GM12865 (cell line): ENCODE measurements around the gene LZTS2.

ENCODE experiments used
- DNase-seq: peaks from one replicate; pipeline ENCODE4 v3.0.0; 2010; ENCODE audit warnings: low read depth
- H3K4me3 ChIP-seq: 2 replicates; pipeline ENCODE4 v1.5.1; 2011; ENCODE audit warnings: mild to moderate bottlenecking, low read depth, low read length, control low read depth
- TF ChIP-seq, protein P1 (sequence below): IDR thresholded peaks from 2 replicates; pipeline ENCODE4 v1.5.1; 2011; ENCODE audit warnings: low read length, control low read depth, low read depth, inconsistent platforms; ENCODE audit not compliant: insufficient read depth; ENCODE audit errors: missing control alignments

Gene LZTS2

DNA sequence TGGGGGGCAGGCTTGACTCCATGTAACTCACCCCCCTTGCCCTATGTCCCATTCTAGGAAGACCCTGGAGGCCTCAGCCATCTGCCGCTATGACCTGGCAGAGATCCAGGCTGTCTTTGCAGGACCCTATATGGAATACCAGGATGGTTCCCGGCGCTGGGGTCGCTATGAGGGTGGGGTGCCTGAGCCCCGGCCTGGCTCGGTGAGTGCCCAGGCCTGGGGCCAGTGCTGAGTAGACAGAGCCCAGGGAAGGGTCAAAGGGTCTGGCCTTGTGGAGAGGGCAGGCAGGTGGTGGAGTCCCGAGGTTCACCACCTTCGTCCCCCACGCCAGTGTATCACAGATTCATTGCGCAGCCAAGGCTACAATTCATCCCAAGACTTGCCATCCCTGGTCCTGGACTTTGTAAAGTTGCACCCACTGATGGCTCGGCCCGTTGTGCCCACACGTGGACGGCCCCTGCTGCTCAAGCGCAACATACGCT is 19.8 kb upstream of the LZTS2 start:
- H3K4me3 ChIP-seq, result no peak overlapping the region
- DNase-seq, result no peak
- TF ChIP-seq, protein P1, sequence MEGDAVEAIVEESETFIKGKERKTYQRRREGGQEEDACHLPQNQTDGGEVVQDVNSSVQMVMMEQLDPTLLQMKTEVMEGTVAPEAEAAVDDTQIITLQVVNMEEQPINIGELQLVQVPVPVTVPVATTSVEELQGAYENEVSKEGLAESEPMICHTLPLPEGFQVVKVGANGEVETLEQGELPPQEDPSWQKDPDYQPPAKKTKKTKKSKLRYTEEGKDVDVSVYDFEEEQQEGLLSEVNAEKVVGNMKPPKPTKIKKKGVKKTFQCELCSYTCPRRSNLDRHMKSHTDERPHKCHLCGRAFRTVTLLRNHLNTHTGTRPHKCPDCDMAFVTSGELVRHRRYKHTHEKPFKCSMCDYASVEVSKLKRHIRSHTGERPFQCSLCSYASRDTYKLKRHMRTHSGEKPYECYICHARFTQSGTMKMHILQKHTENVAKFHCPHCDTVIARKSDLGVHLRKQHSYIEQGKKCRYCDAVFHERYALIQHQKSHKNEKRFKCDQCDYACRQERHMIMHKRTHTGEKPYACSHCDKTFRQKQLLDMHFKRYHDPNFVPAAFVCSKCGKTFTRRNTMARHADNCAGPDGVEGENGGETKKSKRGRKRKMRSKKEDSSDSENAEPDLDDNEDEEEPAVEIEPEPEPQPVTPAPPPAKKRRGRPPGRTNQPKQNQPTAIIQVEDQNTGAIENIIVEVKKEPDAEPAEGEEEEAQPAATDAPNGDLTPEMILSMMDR, result no peak

DNA sequence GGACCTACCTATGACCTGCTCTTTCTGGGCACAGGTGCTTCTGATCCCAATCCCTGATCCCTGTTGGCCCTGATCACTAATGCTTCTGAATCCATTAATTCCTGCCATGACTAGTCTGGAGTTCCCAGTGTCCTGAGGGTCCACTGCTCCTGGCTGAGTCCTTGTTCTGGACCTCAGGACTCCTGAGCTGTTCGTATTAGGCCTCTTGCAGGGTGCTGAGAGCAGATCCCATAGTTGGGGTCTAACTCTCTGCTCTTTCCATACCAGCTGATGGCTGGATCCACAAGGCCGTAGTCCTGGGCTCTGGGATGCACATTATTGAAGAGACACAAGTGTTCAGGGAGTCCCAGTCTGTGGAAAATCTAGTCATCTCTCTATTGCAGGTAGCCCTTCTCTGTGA is 19.3 kb upstream of the LZTS2 start:
- TF ChIP-seq, protein P1, result no peak
- H3K4me3 ChIP-seq, result no peak overlapping the region
- no peak for DNase-seq

DNA sequence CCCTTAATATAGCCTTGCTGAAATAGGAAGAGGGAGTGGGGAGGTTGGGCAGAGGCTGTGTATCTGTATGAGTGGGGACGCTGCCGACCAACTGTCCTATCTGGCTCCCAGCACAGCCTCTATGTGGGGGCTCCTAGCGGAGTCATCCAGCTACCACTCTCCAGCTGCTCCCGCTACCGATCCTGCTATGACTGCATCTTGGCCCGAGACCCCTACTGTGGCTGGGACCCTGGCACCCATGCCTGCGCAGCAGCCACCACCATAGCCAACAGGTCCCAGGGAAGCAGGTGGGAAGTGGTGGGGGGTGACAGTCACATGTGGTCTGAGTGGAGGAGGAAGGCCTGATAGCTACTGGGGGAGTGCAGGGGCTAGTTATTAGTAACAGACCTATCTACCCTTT is 18.9 kb upstream of the LZTS2 start:
- H3K4me3 ChIP-seq, result no peak overlapping the region
- DNase-seq, result no peak
- TF ChIP-seq, protein P1, result no peak

DNA sequence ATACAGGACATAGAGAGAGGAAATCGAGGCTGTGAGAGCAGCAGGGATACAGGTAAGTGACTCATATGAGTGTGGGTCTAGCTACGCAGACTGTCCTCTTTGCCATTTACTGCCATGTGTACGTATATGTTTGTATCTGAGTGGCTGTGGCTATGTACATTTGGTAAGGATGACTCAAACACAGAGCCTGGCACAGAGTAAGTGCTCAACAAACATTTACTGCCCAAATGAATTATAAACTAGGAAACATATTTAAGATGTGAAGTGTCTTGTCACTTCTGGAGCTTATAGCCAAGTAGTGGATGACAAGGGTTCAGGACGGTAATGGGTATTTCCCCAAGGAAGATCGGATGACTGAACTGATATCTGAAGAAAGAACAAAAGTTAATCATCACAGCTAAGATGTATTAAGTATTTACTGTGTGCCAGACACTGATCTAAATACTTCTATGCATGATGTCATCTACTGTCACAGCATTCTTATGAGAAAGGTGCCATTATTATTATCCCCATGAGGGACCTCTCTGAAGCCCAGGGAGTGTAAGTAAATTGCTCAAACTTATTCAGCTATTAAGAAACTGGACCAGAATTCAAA is 18.3 kb upstream of the LZTS2 start:
- TF ChIP-seq, protein P1, result no peak
- no peak overlapping the region for H3K4me3 ChIP-seq
- DNase-seq, result no peak

DNA sequence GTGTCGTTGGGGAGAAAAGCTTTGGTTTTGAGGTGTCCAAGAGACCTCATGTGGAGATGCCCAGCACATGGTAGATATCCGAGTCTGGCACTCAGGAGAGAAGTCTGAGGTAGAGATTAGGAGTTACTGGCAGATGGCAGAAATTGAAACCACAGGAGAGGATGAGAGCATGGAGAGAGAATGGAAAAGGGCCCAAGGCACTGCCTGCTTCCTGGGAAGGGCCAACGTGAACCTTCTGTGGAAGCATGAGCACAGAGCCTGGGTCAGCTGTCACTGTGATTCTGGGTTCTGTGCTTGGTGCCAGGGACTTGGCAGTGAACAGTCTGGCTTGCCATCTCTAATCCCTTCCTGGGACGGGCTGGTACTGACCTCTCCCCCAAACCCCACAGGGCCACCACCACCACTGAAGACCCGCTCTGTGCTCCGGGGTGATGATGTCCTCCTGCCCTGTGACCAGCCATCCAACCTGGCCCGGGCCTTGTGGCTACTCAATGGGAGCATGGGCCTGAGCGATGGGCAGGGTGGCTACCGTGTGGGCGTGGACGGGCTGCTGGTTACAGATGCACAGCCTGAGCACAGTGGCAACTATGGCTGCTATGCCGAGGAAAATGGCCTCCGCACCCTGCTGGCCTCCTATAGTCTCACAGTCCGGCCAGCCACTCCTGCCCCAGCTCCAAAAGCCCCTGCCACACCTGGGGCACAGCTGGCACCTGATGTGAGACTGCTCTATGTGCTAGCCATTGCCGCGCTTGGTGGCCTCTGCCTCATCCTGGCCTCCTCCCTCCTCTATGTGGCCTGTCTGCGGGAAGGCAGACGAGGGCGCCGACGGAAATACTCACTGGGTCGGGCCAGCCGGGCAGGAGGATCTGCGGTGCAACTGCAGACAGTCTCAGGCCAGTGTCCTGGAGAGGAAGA is 16.4 kb upstream of the LZTS2 start:
- TF ChIP-seq, protein P1, result no peak
- no peak overlapping the region for H3K4me3 ChIP-seq
- no peak for DNase-seq

DNA sequence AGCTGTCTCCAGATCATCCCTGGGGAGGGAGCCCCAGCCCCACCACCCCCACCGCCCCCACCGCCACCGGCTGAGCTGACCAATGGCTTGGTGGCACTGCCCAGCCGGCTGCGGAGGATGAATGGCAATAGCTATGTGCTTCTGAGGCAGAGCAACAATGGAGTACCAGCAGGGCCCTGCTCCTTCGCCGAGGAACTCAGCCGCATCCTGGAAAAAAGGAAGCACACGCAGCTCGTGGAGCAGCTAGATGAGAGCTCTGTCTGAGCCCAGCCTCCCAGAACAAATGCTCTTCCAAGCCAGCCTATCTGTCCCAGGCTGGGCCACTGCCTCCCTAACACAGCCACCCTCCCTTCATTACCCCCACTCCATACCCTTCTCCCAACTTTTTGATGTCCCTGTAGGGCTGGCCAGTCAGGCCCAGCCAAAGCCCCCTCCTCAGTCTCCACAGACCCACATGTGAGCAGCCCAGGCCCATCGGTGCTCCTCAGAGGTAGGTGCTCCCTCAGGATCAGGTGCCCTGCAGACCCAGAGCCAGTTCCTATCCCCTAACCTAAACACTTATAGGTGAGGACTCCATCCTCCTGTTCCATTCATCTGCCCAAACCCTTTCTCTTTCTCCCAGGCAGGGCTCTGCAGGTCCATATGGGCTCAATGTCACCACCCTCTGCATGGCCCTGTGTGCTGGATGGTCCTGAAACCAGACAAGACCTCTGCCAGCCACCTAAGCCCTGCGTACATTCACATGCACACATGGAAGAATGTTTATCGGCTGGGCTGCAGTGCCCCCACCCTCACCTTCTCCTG is 15.5 kb upstream of the LZTS2 start:
- H3K4me3 ChIP-seq, result no peak overlapping the region
- TF ChIP-seq, protein P1, result no peak

More for the DNA sequence above, 15.5 kb upstream of the LZTS2 start:
- no peak for DNase-seq
